ENCODE measurements around the gene LHX3. TPM values are rescaled to one million over a fixed set of nuclear protein-coding genes. Genes with fewer than 3 reads are reported as not detected.

The LHX3 gene
- total RNA-seq, 1 donor from 2014 or later = not detected

GRCh38 chr9:136233411-136233810, 28.5 kb upstream of the LHX3 start:
- H3K27ac Mint-ChIP-seq (ENCODE audit: unreplicated experiment) = no peak overlapping the region
- no peaks in the 10 kb centered on the region for H3K9me3 Mint-ChIP-seq (ENCODE audit: unreplicated experiment)
- peaks cover 19% of the 10 kb centered on the region for H3K36me3 Mint-ChIP-seq (ENCODE audit: low read depth, unreplicated experiment)
- Histone ChIP-seq H2AFZ (ENCODE audit: low read depth, low read length) (no peak overlapping the region), H3K27me3 (ENCODE audit: insufficient read depth, low read length) (no peaks in the 10 kb centered on the region), H3K4me1 (ENCODE audit: insufficient read depth, low read length) (peaks cover 14% of the 10 kb centered on the region), H4K20me1 (ENCODE audit: insufficient read depth, low read length) (peaks cover 68% of the 10 kb centered on the region), H3K9me3 (ENCODE audit: insufficient read depth, low read depth, low read length) (no peaks in the 10 kb centered on the region), H3K36me3 (ENCODE audit: insufficient read depth, low read length) (no peaks in the 10 kb centered on the region), H3K4me3 (ENCODE audit: insufficient read depth, low read depth, low read length) (no peak overlapping the region), H3K9ac (ENCODE audit: low read length) (no peak overlapping the region), H3K79me2 (ENCODE audit: insufficient read depth, low read length) (peaks cover 21% of the 10 kb centered on the region), H3K4me2 (ENCODE audit: low read length) (no peak overlapping the region), H3K27ac (ENCODE audit: low read depth, low read length) (no peak overlapping the region)
- TF ChIP-seq, protein P1, sequence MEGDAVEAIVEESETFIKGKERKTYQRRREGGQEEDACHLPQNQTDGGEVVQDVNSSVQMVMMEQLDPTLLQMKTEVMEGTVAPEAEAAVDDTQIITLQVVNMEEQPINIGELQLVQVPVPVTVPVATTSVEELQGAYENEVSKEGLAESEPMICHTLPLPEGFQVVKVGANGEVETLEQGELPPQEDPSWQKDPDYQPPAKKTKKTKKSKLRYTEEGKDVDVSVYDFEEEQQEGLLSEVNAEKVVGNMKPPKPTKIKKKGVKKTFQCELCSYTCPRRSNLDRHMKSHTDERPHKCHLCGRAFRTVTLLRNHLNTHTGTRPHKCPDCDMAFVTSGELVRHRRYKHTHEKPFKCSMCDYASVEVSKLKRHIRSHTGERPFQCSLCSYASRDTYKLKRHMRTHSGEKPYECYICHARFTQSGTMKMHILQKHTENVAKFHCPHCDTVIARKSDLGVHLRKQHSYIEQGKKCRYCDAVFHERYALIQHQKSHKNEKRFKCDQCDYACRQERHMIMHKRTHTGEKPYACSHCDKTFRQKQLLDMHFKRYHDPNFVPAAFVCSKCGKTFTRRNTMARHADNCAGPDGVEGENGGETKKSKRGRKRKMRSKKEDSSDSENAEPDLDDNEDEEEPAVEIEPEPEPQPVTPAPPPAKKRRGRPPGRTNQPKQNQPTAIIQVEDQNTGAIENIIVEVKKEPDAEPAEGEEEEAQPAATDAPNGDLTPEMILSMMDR (IDR thresholded peaks at IDR 0.05; ENCODE audit: insufficient read depth, low read depth, low read length) = no peak
- no peak for TF ChIP-seq EZH2 (IDR thresholded peaks at IDR 0.05; ENCODE audit: insufficient read depth, low read length)
- DNase-seq (ENCODE audit: low read depth) (no peak), FAIRE-seq (no peak)
- H3K27me3 Mint-ChIP-seq (ENCODE audit: low read depth, unreplicated experiment) = no peaks in the 10 kb centered on the region
- H3K4me3 Mint-ChIP-seq (ENCODE audit: unreplicated experiment) = no peak overlapping the region
- H3K4me1 Mint-ChIP-seq (ENCODE audit: low read depth, unreplicated experiment) = peaks cover 14% of the 10 kb centered on the region

DNA sequence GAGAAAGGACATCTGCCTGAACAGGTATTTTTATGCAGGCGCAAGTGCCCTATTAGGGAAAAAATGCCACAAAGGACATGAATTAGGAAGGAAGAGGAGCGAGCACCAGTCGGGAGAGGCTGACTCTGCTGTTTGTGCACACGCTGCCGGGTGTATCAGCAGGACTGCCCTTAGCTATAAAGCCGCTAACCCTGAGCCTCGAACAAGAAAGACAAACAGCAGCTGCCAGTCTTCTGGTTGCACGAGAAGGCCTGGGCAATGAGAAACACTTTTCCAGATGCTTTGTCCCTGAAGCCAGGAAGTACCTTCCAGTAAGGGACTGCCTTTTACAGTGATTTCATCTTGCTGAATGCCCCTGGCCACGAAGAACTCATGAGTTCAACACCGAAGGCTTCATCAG, 28.0 kb upstream of the LHX3 start:
- no peak for FAIRE-seq
- peaks cover 16% of the 10 kb centered on the region for H3K79me2 ChIP-seq (ENCODE audit: insufficient read depth, low read length)
- H3K4me1 Mint-ChIP-seq (ENCODE audit: low read depth, unreplicated experiment) = peaks cover 14% of the 10 kb centered on the region

More for the DNA sequence above, 28.0 kb upstream of the LHX3 start:
- Histone ChIP-seq H3K9me3 (ENCODE audit: insufficient read depth, low read depth, low read length) (no peaks in the 10 kb centered on the region), H3K27me3 (ENCODE audit: insufficient read depth, low read length) (no peaks in the 10 kb centered on the region), H3K36me3 (ENCODE audit: insufficient read depth, low read length) (no peaks in the 10 kb centered on the region), H3K4me1 (ENCODE audit: insufficient read depth, low read length) (peaks cover 18% of the 10 kb centered on the region), H2AFZ (ENCODE audit: low read depth, low read length) (no peak overlapping the region), H3K4me2 (ENCODE audit: low read length) (no peak overlapping the region), H3K4me3 (ENCODE audit: insufficient read depth, low read depth, low read length) (no peak overlapping the region), H3K27ac (ENCODE audit: low read depth, low read length) (no peak overlapping the region), H3K9ac (ENCODE audit: low read length) (no peak overlapping the region), H4K20me1 (ENCODE audit: insufficient read depth, low read length) (peaks cover 64% of the 10 kb centered on the region)
- Mint-ChIP-seq H3K27me3 (ENCODE audit: low read depth, unreplicated experiment) (no peaks in the 10 kb centered on the region), H3K36me3 (ENCODE audit: low read depth, unreplicated experiment) (peaks cover 19% of the 10 kb centered on the region), H3K9me3 (ENCODE audit: unreplicated experiment) (no peaks in the 10 kb centered on the region), H3K27ac (ENCODE audit: unreplicated experiment) (no peak overlapping the region), H3K4me3 (ENCODE audit: unreplicated experiment) (no peak overlapping the region)
- TF ChIP-seq EZH2 (IDR thresholded peaks at IDR 0.05; ENCODE audit: insufficient read depth, low read length) = no peak
- TF ChIP-seq, protein P1 (IDR thresholded peaks at IDR 0.05; ENCODE audit: insufficient read depth, low read depth, low read length) = no peak
- no peak for DNase-seq (ENCODE audit: low read depth)
